H9 (cell line): Measurements from ENCODE around the gene CLDN34. TPM values are rescaled to one million over a fixed set of nuclear protein-coding genes. Genes with fewer than 3 reads are reported as not detected.

ENCODE experiments used
- DNase-seq: peaks from one replicate; pipeline ENCODE4 v3.0.0-alpha.2; 2017
- H2AFZ ChIP-seq: one replicate; pipeline ENCODE4 v1.6.1; 2013; ENCODE audit warnings: mild to moderate bottlenecking, low read length, control low read depth, moderate library complexity
- H2AK5ac ChIP-seq: 2 replicates; pipeline ENCODE4 v1.6.1; 2013; ENCODE audit warnings: low read length, control low read depth, mixed read lengths; ENCODE audit not compliant: insufficient read length
- H2BK120ac ChIP-seq: one replicate; pipeline ENCODE4 v1.6.1; 2013; ENCODE audit warnings: low read depth, mild to moderate bottlenecking, low read length, control low read depth, inconsistent platforms; ENCODE audit not compliant: poor library complexity, severe bottlenecking
- H2BK12ac ChIP-seq: 2 replicates; pipeline ENCODE4 v1.6.1; 2013; ENCODE audit warnings: low read length, control low read depth, mixed read lengths, low read depth; ENCODE audit not compliant: insufficient read length
- H2BK15ac ChIP-seq: 2 replicates; pipeline ENCODE4 v1.6.1; 2013; ENCODE audit warnings: low read depth, low read length, control low read depth
- H2BK20ac ChIP-seq: one replicate; pipeline ENCODE4 v1.6.1; 2013; ENCODE audit warnings: low read depth, mild to moderate bottlenecking, low read length, control low read depth, inconsistent platforms; ENCODE audit not compliant: poor library complexity, severe bottlenecking
- H2BK5ac ChIP-seq: 2 replicates; pipeline ENCODE4 v1.6.1; 2013; ENCODE audit warnings: low read length, control low read depth, mixed read lengths; ENCODE audit not compliant: insufficient read length
- H3K14ac ChIP-seq: 2 replicates; pipeline ENCODE4 v1.6.1; 2013; ENCODE audit warnings: low read length, control low read depth; ENCODE audit not compliant: insufficient read depth
- H3K18ac ChIP-seq: 2 replicates; pipeline ENCODE4 v1.6.1; 2013; ENCODE audit warnings: low read depth, mild to moderate bottlenecking, mixed read lengths, low read length, control low read depth; ENCODE audit not compliant: insufficient read length
- H3K23ac ChIP-seq: 2 replicates; pipeline ENCODE4 v1.6.1; 2013; ENCODE audit warnings: low read length, control low read depth, mixed read lengths, low read depth; ENCODE audit not compliant: insufficient read length
- H3K23me2 ChIP-seq: 2 replicates; pipeline ENCODE4 v1.6.1; 2013; ENCODE audit warnings: low read depth, mild to moderate bottlenecking, mixed read lengths, low read length, control low read depth; ENCODE audit not compliant: insufficient read length, poor library complexity, severe bottlenecking
- H3K27ac ChIP-seq: 2 replicates; pipeline ENCODE4 v1.5.1; 2013; ENCODE audit warnings: low read length, control low read depth, mixed read lengths, low read depth; ENCODE audit not compliant: insufficient read length
- H3K27me3 ChIP-seq: 2 replicates; pipeline ENCODE4 v1.6.1; 2013; ENCODE audit warnings: low read length, control low read depth, inconsistent platforms; ENCODE audit not compliant: insufficient read depth
- H3K4ac ChIP-seq: 2 replicates; pipeline ENCODE4 v1.6.1; 2013; ENCODE audit warnings: low read depth, mild to moderate bottlenecking, control low read depth, inconsistent platforms, low read length, moderate library complexity
- H3K4me1 ChIP-seq: 2 replicates; pipeline ENCODE4 v1.6.1; 2013; ENCODE audit warnings: low read length, control low read depth, inconsistent platforms; ENCODE audit not compliant: insufficient read depth
- H3K4me2 ChIP-seq: 2 replicates; pipeline ENCODE4 v1.6.1; 2013; ENCODE audit warnings: low read length, control low read depth, mixed read lengths; ENCODE audit not compliant: insufficient read length, insufficient read depth
- H3K56ac ChIP-seq: 2 replicates; pipeline ENCODE4 v1.6.1; 2013; ENCODE audit warnings: low read depth, mild to moderate bottlenecking, mixed read lengths, low read length, control low read depth; ENCODE audit not compliant: insufficient read length
- H3K79me1 ChIP-seq: 2 replicates; pipeline ENCODE4 v1.6.1; 2013; ENCODE audit warnings: low read depth, mild to moderate bottlenecking, moderate library complexity, low read length, control low read depth, inconsistent platforms; ENCODE audit not compliant: insufficient read depth, poor library complexity, severe bottlenecking
- H3K79me2 ChIP-seq: 2 replicates; pipeline ENCODE4 v1.6.1; 2013; ENCODE audit warnings: low read length, control low read depth, inconsistent platforms; ENCODE audit not compliant: insufficient read depth
- H3K9ac ChIP-seq: 2 replicates; pipeline ENCODE4 v1.6.1; 2013; ENCODE audit warnings: low read length, control low read depth, mixed read lengths; ENCODE audit not compliant: insufficient read length; ENCODE audit errors: extremely low read depth
- H3K9me3 ChIP-seq: one replicate; pipeline ENCODE4 v1.6.1; 2013; ENCODE audit warnings: low read depth, low read length, inconsistent platforms; ENCODE audit not compliant: control insufficient read depth
- H3T11ph ChIP-seq: one replicate; pipeline ENCODE4 v1.6.1; 2013; ENCODE audit warnings: mild to moderate bottlenecking, low read length, control low read depth, inconsistent platforms
- H4K20me1 ChIP-seq: one replicate; pipeline ENCODE4 v1.6.1; 2013; ENCODE audit not compliant: control insufficient read depth, insufficient read length, insufficient read depth
- H4K5ac ChIP-seq: 2 replicates; pipeline ENCODE4 v1.6.1; 2013; ENCODE audit warnings: low read depth, mild to moderate bottlenecking, mixed read lengths, low read length, control low read depth; ENCODE audit not compliant: insufficient read length
- H4K8ac ChIP-seq: replicated peaks from 2 replicates; pipeline ENCODE4 v1.6.1; 2013; ENCODE audit warnings: low read length, control low read depth, mixed read lengths, low read depth; ENCODE audit not compliant: insufficient read length
- H4K91ac ChIP-seq: 2 replicates; pipeline ENCODE4 v1.6.1; 2013; ENCODE audit warnings: low read depth, mild to moderate bottlenecking, moderate library complexity, mixed read lengths, low read length, control low read depth; ENCODE audit not compliant: insufficient read length
- H3K27ac Mint-ChIP-seq, 3 experiments: 2 replicates in 2 of 3; 3 replicates in 1 of 3; pipeline ENCODE4 v1.8.0; 2020 to 2021; ENCODE audit warnings: mixed read lengths in 3 of 3, mild to moderate bottlenecking in 1 of 3, moderate library complexity in 1 of 3
- H3K27me3 Mint-ChIP-seq: 2 replicates; pipeline ENCODE4 v1.8.0; 2021; ENCODE audit warnings: low read depth, mild to moderate bottlenecking, moderate library complexity, mixed read lengths
- H3K36me3 Mint-ChIP-seq, 3 experiments: 2 replicates in 2 of 3; 3 replicates in 1 of 3; pipeline ENCODE4 v1.8.0; 2020 to 2021; ENCODE audit warnings: low read depth in 3 of 3, mixed read lengths in 3 of 3; ENCODE audit not compliant: insufficient read depth in 1 of 3
- H3K4me1 Mint-ChIP-seq, 2 experiments: 2 replicates each; pipeline ENCODE4 v1.8.0; 2020; ENCODE audit warnings: mixed read lengths in 2 of 2
- H3K4me3 Mint-ChIP-seq, 2 experiments: 2 replicates in 1 of 2; 3 replicates in 1 of 2; pipeline ENCODE4 v1.8.0; 2020 to 2021; ENCODE audit warnings: mild to moderate bottlenecking in 2 of 2, mixed read lengths in 2 of 2, moderate library complexity in 1 of 2
- H3K9me3 Mint-ChIP-seq, 2 experiments: 2 replicates in 1 of 2; 3 replicates in 1 of 2; pipeline ENCODE4 v1.8.0; 2020; ENCODE audit warnings: mild to moderate bottlenecking in 2 of 2, mixed read lengths in 2 of 2, moderate library complexity in 1 of 2
- CTCF ChIP-seq: fragments of 200-600 bp; sonication (generic); conservative IDR thresholded peaks from 3 replicates; pipeline ENCODE4 v1.8.0; 2021; ENCODE audit warnings: antibody characterized with exemption, mild to moderate bottlenecking
- WGBS: extraction: QIAGEN DNeasy Blood & Tissue Kit; methylation state at CpG from one replicate; pipeline ENCODE4 v1.1.7; 2013; ENCODE audit warnings: missing lambda C conversion rate, low lambda C conversion rate, mixed read lengths; ENCODE audit not compliant: insufficient read length; ENCODE audit errors: extremely low coverage; 5-methylcytosine and 5-hydroxymethylcytosine counted together
- total RNA-seq: library from RNA; stranded (reverse); gene quantifications from 2 replicates; pipeline ENCODE4 v1.2.1, GENCODE V29; 2021

CLDN34 gene
- total RNA-seq, 1 experiment from 2014 or later: 0.39 TPM

- no peak overlapping the region for H2BK20ac ChIP-seq
- H3K9ac ChIP-seq: no peak overlapping the region
- no peak overlapping the region for H2BK12ac ChIP-seq
- H3K4me1 ChIP-seq: no peaks in the 10 kb centered on the region
- DNase-seq: no peak
- H3K36me3 Mint-ChIP-seq: peaks cover 7 to 21% (median 18%) of the 10 kb centered on the region in 3 experiments
- H3K79me2 ChIP-seq: no peaks in the 10 kb centered on the region
- H4K5ac ChIP-seq: no peak overlapping the region
- H3K14ac ChIP-seq: no peak overlapping the region
- no peak overlapping the region for H3K56ac ChIP-seq
- no peak overlapping the region for H2AK5ac ChIP-seq
- H3K9me3 ChIP-seq: no peaks in the 10 kb centered on the region
- TF ChIP-seq CTCF: no peak
- no peak overlapping the region for H2BK15ac ChIP-seq
- H3K27me3 ChIP-seq: no peaks in the 10 kb centered on the region
- H4K8ac ChIP-seq: no peak overlapping the region
- H4K91ac ChIP-seq: no peak overlapping the region
- H3K4me1 Mint-ChIP-seq: no peaks in the 10 kb centered on the region
- H3K23me2 ChIP-seq: no peaks in the 10 kb centered on the region
- no peak overlapping the region for H3K4me2 ChIP-seq
- no peak overlapping the region for H3K4ac ChIP-seq
- WGBS: no CpG with 5 or more reads among the region's 8 CpGs
- H3K27me3 Mint-ChIP-seq: no peaks in the 10 kb centered on the region; the same call in 1 of the 2 replicates
- no peak overlapping the region for H3T11ph ChIP-seq
- no peak overlapping the region for H2BK120ac ChIP-seq
- no peaks in the 10 kb centered on the region for H3K79me1 ChIP-seq
- H2BK5ac ChIP-seq: no peak overlapping the region
- no peaks in the 10 kb centered on the region for H4K20me1 ChIP-seq
- H3K4me3 Mint-ChIP-seq: no peak overlapping the region
- H3K23ac ChIP-seq: no peak overlapping the region
- H3K18ac ChIP-seq: no peak overlapping the region
- H2AFZ ChIP-seq: no peak overlapping the region
- H3K9me3 Mint-ChIP-seq: peaks cover 64 to 70% of the 10 kb centered on the region in 2 experiments
- H3K27ac ChIP-seq: no peak overlapping the region
- H3K27ac Mint-ChIP-seq: no peak overlapping the region
Measured at GRCh38 chrX:9997524-9997923, 30.4 kb downstream of the CLDN34 start.
